Small intestine (tissue), 16 donors: Measurements from ENCODE around the gene GET4. TPM values are rescaled to one million over a fixed set of nuclear protein-coding genes. Genes with fewer than 3 reads are reported as not detected.

Source experiments
- DNase-seq, 2 donors: peaks; one replicate each; pipeline versions ENCODE4 v3.0.0 to v3.0.0-alpha.2; 2013
- FAIRE-seq: peaks from 2 replicates; lab custom pipeline; 2012; peaks lifted over from hg19 to GRCh38; lab: Jason Lieb, UNC
- H3K27ac ChIP-seq, 3 donors: one replicate each; pipeline ENCODE4 v1.5.1; 2013; ENCODE audit warnings: low read length in 2 of 3, mild to moderate bottlenecking in 2 of 3, control low read depth in 1 of 3, inconsistent platforms in 1 of 3, low read depth in 1 of 3, moderate library complexity in 1 of 3
- H3K27me3 ChIP-seq, 3 donors: one replicate each; pipeline ENCODE4 v1.6.1; 2013; ENCODE audit warnings: low read length in 3 of 3, inconsistent platforms in 1 of 3; ENCODE audit not compliant: control insufficient read depth in 3 of 3, insufficient read depth in 3 of 3
- H3K36me3 ChIP-seq, 3 donors: one replicate each; pipeline ENCODE4 v1.6.1; 2013; ENCODE audit warnings: low read length in 3 of 3, inconsistent platforms in 1 of 3, low read depth in 1 of 3, mild to moderate bottlenecking in 1 of 3, moderate library complexity in 1 of 3; ENCODE audit not compliant: control insufficient read depth in 3 of 3, insufficient read depth in 2 of 3
- H3K4me1 ChIP-seq, 3 donors: one replicate each; pipeline ENCODE4 v1.6.1; 2013; ENCODE audit warnings: low read length in 2 of 3, inconsistent platforms in 1 of 3, low read depth in 1 of 3, mild to moderate bottlenecking in 1 of 3, moderate library complexity in 1 of 3; ENCODE audit not compliant: control insufficient read depth in 3 of 3, insufficient read depth in 2 of 3
- H3K4me3 ChIP-seq, 3 donors: one replicate each; pipeline ENCODE4 v1.5.1; 2013; ENCODE audit warnings: low read length in 3 of 3, control low read depth in 1 of 3, inconsistent platforms in 1 of 3, low read depth in 1 of 3, mild to moderate bottlenecking in 1 of 3, moderate library complexity in 1 of 3
- H3K9me3 ChIP-seq, 2 donors: one replicate each; pipeline ENCODE4 v1.6.1; 2013; ENCODE audit warnings: low read depth in 1 of 2, low read length in 1 of 2; ENCODE audit not compliant: control insufficient read depth in 2 of 2, insufficient read depth in 1 of 2
- WGBS, 3 donors: extraction: QIAGEN DNeasy Blood & Tissue Kit; methylation state at CpG; one replicate each; pipeline ENCODE4 v1.1.7; 2013; 5-methylcytosine and 5-hydroxymethylcytosine counted together
- long read RNA-seq, 10 donors: transcript quantifications; one replicate each; lab custom pipeline, GENCODE V29; 2026
- polyA plus RNA-seq, 4 donors: library from polyadenylated mRNA; stranded (reverse) in 3 of 4; unstranded in 1 of 4; fragments of 200-250 nt in 3 of 4; fragments of 120-200 nt in 1 of 4; gene quantifications; one replicate each; pipeline versions ENCODE4 v1.2.1 to v1.2.3, GENCODE V29; 2013
- donor health status: healthy with polysubstance abuse.
- donor health status: control.
- donor health status: control.
- donor health status: Bipolar disorder and iron deficiency.
- donor health status: healthy.

The GET4 gene
- polyA plus RNA-seq = 10 to 100 TPM; 38.9 to 87.2 (median 74.5) TPM
- long read RNA-seq, donor 1, full-length matches to known transcripts = 28 of 28 reads
- long read RNA-seq, donor 1, partial matches to known transcripts = 0 of 28 reads
- long read RNA-seq, donor 1, other reads (novel, unspliced or antisense) = 0 of 28 reads
- long read RNA-seq, donor 2, full-length matches to known transcripts = 7 of 7 reads
- long read RNA-seq, donor 2, partial matches to known transcripts = 0 of 7 reads
- long read RNA-seq, donor 2, other reads (novel, unspliced or antisense) = 0 of 7 reads
- long read RNA-seq, donor 3, transcript GET4-201 (9 exons, 2,090 nt) = major isoform, 7 of 18 reads
- long read RNA-seq, donor 3, partial matches to known transcripts = 10 of 18 reads
- long read RNA-seq, donor 3, other reads (novel, unspliced or antisense) = 0 of 18 reads
- long read RNA-seq, donor 4 = 0 reads
- long read RNA-seq, donor 5, partial matches to known transcripts = 0 of 4 reads
- long read RNA-seq, donor 5, other reads (novel, unspliced or antisense) = 0 of 4 reads
- long read RNA-seq, donor 6, full-length matches to known transcripts = 20 of 20 reads
- long read RNA-seq, donor 6, partial matches to known transcripts = 0 of 20 reads
- long read RNA-seq, donor 6, other reads (novel, unspliced or antisense) = 0 of 20 reads
- long read RNA-seq, donor 7, transcript GET4-201 (9 exons, 2,090 nt) = major isoform, 18 of 18 reads
- long read RNA-seq, donor 7, partial matches to known transcripts = 0 of 18 reads
- long read RNA-seq, donor 7, other reads (novel, unspliced or antisense) = 0 of 18 reads
- long read RNA-seq, donor 8, partial matches to known transcripts = 0 of 1 reads
- long read RNA-seq, donor 8, other reads (novel, unspliced or antisense) = 0 of 1 reads
- long read RNA-seq, donor 9, partial matches to known transcripts = 0 of 4 reads
- long read RNA-seq, donor 9, other reads (novel, unspliced or antisense) = 0 of 4 reads
- long read RNA-seq, donor 10, full-length matches to known transcripts = 27 of 59 reads
- long read RNA-seq, donor 10, partial matches to known transcripts = 18 of 59 reads
- long read RNA-seq, donor 10, other reads (novel, unspliced or antisense) = 14 of 59 reads

- Histone ChIP-seq H3K27ac (peak within 1 kb of the TSS; percentile 84 to 95 (median 89)), H3K9me3 (no peaks in the 10 kb centered on the region), H3K27me3 (no peaks in the 10 kb centered on the region), H3K4me3 (peak within 1 kb of the TSS; percentile 93 to 95 (median 94)), H3K36me3 (peaks cover 0 to 65% (median 2%) of the 10 kb centered on the region in 3 donors), H3K4me1 (peaks cover 0 to 15% (median 0%) of the 10 kb centered on the region in 3 donors)
- 0% methylated on average over 63 to 129 of the region's 129 CpGs for WGBS, 3 donors
- FAIRE-seq = no peak
- DNase-seq = peak; percentile 91 to 99
Observed at GRCh38 chr7:876077-876971, at the start of gene GET4. Gene GET4, plus strand, starts transcription at chr7:876554. Its CDS starts 92 bp downstream, at chr7:876646.

GRCh38 chr7:828793-829561 is 47.4 kb upstream of the GET4 start:
- WGBS, 3 donors = 88 to 91% (median 88%) methylated on average over 14 of the region's 14 CpGs
- no peak for DNase-seq
- no peak for FAIRE-seq
- H3K36me3 ChIP-seq = peaks cover 0 to 37% (median 0%) of the 10 kb centered on the region in 3 donors
- H3K4me1 ChIP-seq = peaks cover 0 to 10% (median 0%) of the 10 kb centered on the region in 3 donors
- H3K9me3 ChIP-seq = no peaks in the 10 kb centered on the region
- no peaks in the 10 kb centered on the region for H3K27me3 ChIP-seq
- H3K4me3 ChIP-seq = no peak overlapping the region
- H3K27ac ChIP-seq = no peak overlapping the region

- H3K4me3 ChIP-seq = no peak overlapping the region
Observed at GRCh38 chr7:830069-830468, 46.3 kb upstream of the GET4 start.

GRCh38 chr7:831596-832166 is 44.7 kb upstream of the GET4 start:
- Histone ChIP-seq H3K36me3 (peaks cover 0 to 49% (median 2%) of the 10 kb centered on the region in 3 donors), H3K4me3 (no peak overlapping the region), H3K9me3 (no peaks in the 10 kb centered on the region), H3K27ac (peak overlapping the region in 2 of 3 donors; percentile 69 to 72), H3K27me3 (no peaks in the 10 kb centered on the region), H3K4me1 (peaks cover 0 to 8% (median 0%) of the 10 kb centered on the region in 3 donors)
- FAIRE-seq = no peak
- WGBS, 3 donors = 37 to 52% (median 44%) methylated on average over 7 of the region's 7 CpGs
- peak in 1 of 2 donors; percentile 41 for DNase-seq

More at GRCh38 chr7:830069-830468, 46.3 kb upstream of the GET4 start:
- Histone ChIP-seq H3K9me3 (no peaks in the 10 kb centered on the region), H3K4me1 (peaks cover 0 to 8% (median 0%) of the 10 kb centered on the region in 3 donors), H3K27me3 (no peaks in the 10 kb centered on the region), H3K36me3 (peaks cover 0 to 45% (median 2%) of the 10 kb centered on the region in 3 donors), H3K27ac (peak overlapping the region in 1 of 3 donors; percentile 48)
- 37 to 80% (median 50%) methylated on average over 12 of the region's 12 CpGs for WGBS, 3 donors
- DNase-seq = peak in 1 of 2 donors; percentile 17
- FAIRE-seq = no peak

GRCh38 chr7:832167-832967 is 44.0 kb upstream of the GET4 start, which contains the start of gene SUN1:
Gene SUN1, plus strand, starts transcription at chr7:832476. Its CDS starts 49 bp downstream, at chr7:832525.
- no peak for DNase-seq
- whole genome bisulfite sequencing, 3 donors = 62 to 75% (median 71%) methylated on average over 24 of the region's 24 CpGs
- Histone ChIP-seq H3K27ac (peak within 1 kb of the TSS in 2 of 3 donors; percentile 69 to 72), H3K9me3 (no peaks in the 10 kb centered on the region), H3K27me3 (no peaks in the 10 kb centered on the region), H3K4me3 (no peak within 1 kb of the TSS), H3K4me1 (peaks cover 0 to 8% (median 0%) of the 10 kb centered on the region in 3 donors), H3K36me3 (peaks cover 0 to 55% (median 2%) of the 10 kb centered on the region in 3 donors)
- FAIRE-seq = no peak

- no peak for FAIRE-seq
- H3K4me3 ChIP-seq = no peak overlapping the region
- 85 to 88% (median 88%) methylated on average over 15 of the region's 15 CpGs for whole genome bisulfite sequencing, 3 donors
Observed at GRCh38 chr7:832968-833424, 43.4 kb upstream of the GET4 start.

More at GRCh38 chr7:832968-833424, 43.4 kb upstream of the GET4 start:
- H3K4me1 ChIP-seq = peaks cover 0 to 8% (median 0%) of the 10 kb centered on the region in 3 donors
- no peaks in the 10 kb centered on the region for H3K9me3 ChIP-seq
- H3K36me3 ChIP-seq = peaks cover 0 to 59% (median 2%) of the 10 kb centered on the region in 3 donors
- peak overlapping the region in 2 of 3 donors; percentile 69 to 72 for H3K27ac ChIP-seq
- no peak for DNase-seq
- no peaks in the 10 kb centered on the region for H3K27me3 ChIP-seq
